Neural cell (in vitro differentiated cells): Measurements from ENCODE around the gene KCNQ5. TPM values are rescaled to one million over a fixed set of nuclear protein-coding genes. Genes with fewer than 3 reads are reported as not detected.
"Not testable (repeated sequence)": the region's sequence is repeated elsewhere in the genome, so short reads cannot be mapped to it uniquely, and the experiment has no call there.

Experiments
- H2AFZ ChIP-seq: fragments of 200-600, 300-800 bp; sonication (generic), shearing (Covaris generic); 2 replicates; pipeline ENCODE4 v1.6.0; 2014; ENCODE audit warnings: low read depth, mild to moderate bottlenecking, antibody characterized with exemption, low read length, moderate library complexity
- H3F3A ChIP-seq: fragments of 200-600 bp; shearing (Covaris generic); 2 replicates; pipeline ENCODE4 v1.6.1; 2016; ENCODE audit warnings: mild to moderate bottlenecking, moderate library complexity, mixed read lengths, antibody characterized with exemption, low read length; ENCODE audit not compliant: insufficient read depth, poor library complexity, severe bottlenecking
- H3K27ac ChIP-seq: fragments of 200-600, 300-800 bp; sonication (generic), shearing (Covaris generic); 2 replicates; pipeline ENCODE4 v1.5.1; 2014; ENCODE audit warnings: mild to moderate bottlenecking, low read length, moderate library complexity
- H3K27me3 ChIP-seq: fragments of 300-800, 200-600 bp; sonication (generic), shearing (Covaris generic); 2 replicates; pipeline ENCODE4 v1.6.0; 2014; ENCODE audit warnings: mild to moderate bottlenecking, low read depth, low read length, moderate library complexity; ENCODE audit not compliant: insufficient read depth
- H3K36me3 ChIP-seq: fragments of 300-800, 200-600 bp; sonication (generic), shearing (Covaris generic); 2 replicates; pipeline ENCODE4 v1.5.1; 2014; ENCODE audit warnings: mild to moderate bottlenecking, antibody characterized with exemption, low read length, moderate library complexity; ENCODE audit not compliant: insufficient read depth
- H3K4me2 ChIP-seq: fragments of 300-800, 200-600 bp; sonication (generic), shearing (Covaris generic); 2 replicates; pipeline ENCODE4 v1.6.0; 2014; ENCODE audit warnings: mild to moderate bottlenecking, low read length
- H3K4me3 ChIP-seq: fragments of 300-800, 200-600 bp; sonication (generic), shearing (Covaris generic); 2 replicates; pipeline ENCODE4 v1.5.1; 2014; ENCODE audit warnings: mild to moderate bottlenecking, low read length, moderate library complexity
- H3K79me2 ChIP-seq: fragments of 200-600 bp; shearing (Covaris generic); replicated peaks from 2 replicates; pipeline ENCODE4 v1.6.0; 2014; ENCODE audit warnings: mild to moderate bottlenecking, low read length, moderate library complexity; ENCODE audit not compliant: insufficient read depth
- H3K9ac ChIP-seq: fragments of 300-800, 200-600 bp; sonication (generic), shearing (Covaris generic); 2 replicates; pipeline ENCODE4 v1.6.1; 2016; ENCODE audit warnings: mild to moderate bottlenecking, low read length, mixed read lengths
- H3K9me2 ChIP-seq: fragments of 200-600 bp; shearing (Covaris generic); 2 replicates; pipeline ENCODE4 v1.6.1; 2016; ENCODE audit warnings: mild to moderate bottlenecking, low read length, mixed read lengths; ENCODE audit not compliant: insufficient read depth
- H3K9me3 ChIP-seq: fragments of 200-600, 300-800 bp; sonication (generic), shearing (Covaris generic); 2 replicates; pipeline ENCODE4 v1.6.1; 2016; ENCODE audit warnings: mild to moderate bottlenecking, mixed run types, low read length, moderate library complexity, mixed read lengths
- H4K20me1 ChIP-seq: fragments of 200-600 bp; shearing (Covaris generic); 2 replicates; pipeline ENCODE4 v1.6.1; 2016; ENCODE audit warnings: mild to moderate bottlenecking, mixed run types; ENCODE audit not compliant: insufficient read depth
- CTCF ChIP-seq: fragments of 450-650 bp; IDR thresholded peaks from 2 replicates; pipeline ENCODE4 v1.5.1; 2014; ENCODE audit warnings: antibody characterized with exemption, mild to moderate bottlenecking, moderate library complexity; ENCODE audit not compliant: poor library complexity, severe bottlenecking
- EZH2 ChIP-seq: fragments of 200-600, 300-800 bp; shearing (Covaris generic), sonication (generic); IDR thresholded peaks from 2 replicates; pipeline ENCODE4 v1.6.1; 2014; ENCODE audit warnings: antibody characterized with exemption, low read length, borderline replicate concordance, mild to moderate bottlenecking; ENCODE audit not compliant: insufficient read depth, poor library complexity, severe bottlenecking
- MXI1 ChIP-seq: fragments of 450-650 bp; conservative IDR thresholded peaks from 2 replicates; pipeline ENCODE4 v1.6.1; 2014; ENCODE audit warnings: antibody characterized with exemption, mild to moderate bottlenecking; ENCODE audit not compliant: poor library complexity, severe bottlenecking
- POLR2AphosphoS5 ChIP-seq: IDR thresholded peaks from 2 replicates; pipeline ENCODE4 v1.6.1; 2012
- RAD21 ChIP-seq: fragments of 450-650 bp; conservative IDR thresholded peaks from 2 replicates; pipeline ENCODE4 v1.6.1; 2014; ENCODE audit warnings: antibody characterized with exemption, mild to moderate bottlenecking, moderate library complexity
- REST ChIP-seq: IDR thresholded peaks from 2 replicates; pipeline ENCODE4 v1.6.1; 2012; ENCODE audit warnings: borderline replicate concordance
- SMC3 ChIP-seq: fragments of 450-650 bp; conservative IDR thresholded peaks from 2 replicates; pipeline ENCODE4 v1.6.1; 2014; ENCODE audit warnings: antibody characterized with exemption, mild to moderate bottlenecking, moderate library complexity; ENCODE audit not compliant: poor library complexity
- TAF1 ChIP-seq: IDR thresholded peaks from 2 replicates; pipeline ENCODE4 v1.6.1; 2012; ENCODE audit warnings: low read depth
- polyA plus RNA-seq: library from polyadenylated mRNA; depleted of rRNA; stranded (reverse); fragments of >200 nt; gene quantifications from 2 replicates; pipeline ENCODE4 v1.2.3, GENCODE V29; 2014

The KCNQ5 gene
- polyA plus RNA-seq, 1 donor from 2014 or later: 0.30 TPM

GRCh38 chr6:73180076-73180738 is 558.3 kb downstream of the KCNQ5 start:
- no peaks in the 10 kb centered on the region for H3K79me2 ChIP-seq
- no peaks in the 10 kb centered on the region for H3K9me3 ChIP-seq
- H2AFZ ChIP-seq: no peak overlapping the region
- no peak overlapping the region for H3K4me3 ChIP-seq
- TF ChIP-seq MXI1 (no peak), TAF1 (no peak)
- no peaks in the 10 kb centered on the region for H3K27me3 ChIP-seq
- H3K9ac ChIP-seq: no peak overlapping the region
- H3K36me3 ChIP-seq: no peaks in the 10 kb centered on the region
- H3K4me2 ChIP-seq: no peak overlapping the region
- no peak overlapping the region for H3K27ac ChIP-seq
- H3F3A ChIP-seq: no peaks in the 10 kb centered on the region
- no peaks in the 10 kb centered on the region for H4K20me1 ChIP-seq
- H3K9me2 ChIP-seq: no peaks in the 10 kb centered on the region

- Histone ChIP-seq H3K79me2 (no peaks in the 10 kb centered on the region), H3K27ac (no peak overlapping the region), H3K27me3 (no peaks in the 10 kb centered on the region), H4K20me1 (no peaks in the 10 kb centered on the region), H2AFZ (no peak overlapping the region), H3K9me2 (no peaks in the 10 kb centered on the region), H3K4me3 (no peak overlapping the region), H3K9me3 (no peaks in the 10 kb centered on the region), H3K36me3 (no peaks in the 10 kb centered on the region), H3F3A (no peaks in the 10 kb centered on the region), H3K9ac (no peak overlapping the region), H3K4me2 (no peak overlapping the region)
- TF ChIP-seq REST: no peak
- TF ChIP-seq TAF1: no peak
- TF ChIP-seq SMC3: peak; percentile 95
- TF ChIP-seq CTCF: peak; percentile 96
- TF ChIP-seq RAD21: peak; percentile 96
These were observed 559.1 kb downstream of the KCNQ5 start for GRCh38 chr6:73180763-73181619.

- Histone ChIP-seq H3K4me3 (no peak overlapping the region), H3K27ac (no peak overlapping the region), H3K36me3 (no peaks in the 10 kb centered on the region), H2AFZ (no peak overlapping the region), H4K20me1 (no peaks in the 10 kb centered on the region), H3K9me2 (no peaks in the 10 kb centered on the region), H3K9ac (no peak overlapping the region), H3K9me3 (no peaks in the 10 kb centered on the region), H3F3A (no peaks in the 10 kb centered on the region), H3K79me2 (no peaks in the 10 kb centered on the region), H3K4me2 (no peak overlapping the region), H3K27me3 (no peaks in the 10 kb centered on the region)
- TF ChIP-seq POLR2AphosphoS5 (no peak), RAD21 (no peak), SMC3 (no peak), EZH2 (no peak), CTCF (no peak)
These were observed 560.2 kb downstream of the KCNQ5 start for GRCh38 chr6:73182021-73182607.

- H3K79me2 ChIP-seq, H4K20me1 ChIP-seq, H3K9ac ChIP-seq, H3K4me3 ChIP-seq, H3K27me3 ChIP-seq, H3K9me2 ChIP-seq, H2AFZ ChIP-seq, H3F3A ChIP-seq, H3K27ac ChIP-seq, H3K4me2 ChIP-seq, H3K9me3 ChIP-seq, H3K36me3 ChIP-seq: not testable (repeated sequence)
These were observed 571.4 kb downstream of the KCNQ5 start for GRCh38 chr6:73193302-73193701.
